GM18868 (cell line): ENCODE data around the gene PRR5.

Source experiments
- ATAC-seq: cut with Tn5 transposase; IDR thresholded peaks from one replicate; pipeline ENCODE4 v1.9.1; 2021; ENCODE audit warnings: mild to moderate bottlenecking, moderate library complexity; ENCODE audit not compliant: unreplicated experiment

PRR5 gene

GRCh38 chr22:44782363-44782963 is 80.5 kb downstream of the PRR5 start:
- ATAC-seq = no peak

GRCh38 chr22:44783091-44783490 is 81.1 kb downstream of the PRR5 start:
- no peak for ATAC-seq

DNA sequence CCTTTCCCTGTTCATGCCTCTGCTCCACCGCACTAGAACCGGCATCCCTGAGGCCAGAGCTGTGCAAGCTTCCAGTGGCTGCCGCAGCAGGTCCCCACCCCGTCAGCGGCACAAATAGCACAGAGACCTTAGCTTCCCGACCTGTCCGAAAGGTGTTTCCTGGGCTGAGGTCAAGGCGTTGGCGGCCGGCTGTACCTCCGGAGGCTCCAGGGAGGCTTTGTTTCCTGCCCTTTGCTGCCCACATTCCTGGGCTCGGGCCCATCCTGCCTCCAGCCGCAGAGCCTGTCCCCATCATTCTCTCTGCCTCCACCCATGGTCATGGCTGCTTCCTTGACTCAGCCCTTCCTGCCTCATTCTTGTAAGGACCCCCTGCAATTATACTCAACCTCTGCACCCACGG is 81.6 kb downstream of the PRR5 start:
- no peak for ATAC-seq

DNA sequence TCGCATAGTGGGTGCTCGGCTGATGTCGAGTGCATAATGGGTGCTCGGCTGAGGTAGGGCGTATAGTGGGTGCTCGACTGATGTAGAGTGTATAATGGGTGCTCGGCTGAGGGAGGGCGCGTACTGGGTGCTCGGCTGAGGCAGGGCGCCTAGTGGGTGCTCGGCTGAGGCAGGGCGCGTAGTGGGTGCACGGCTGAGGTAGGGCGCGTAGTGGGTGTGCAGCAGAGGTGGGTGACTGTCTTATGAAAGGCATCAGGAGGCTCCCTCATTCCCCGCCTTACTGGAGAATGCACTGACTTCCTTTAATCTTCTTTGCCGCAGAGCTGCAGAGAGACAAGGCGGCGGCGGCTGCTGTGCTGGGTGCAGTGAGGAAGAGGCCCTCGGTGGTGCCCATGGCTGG is 84.1 kb downstream of the PRR5 start:
- no peak for ATAC-seq

- ATAC-seq = no peak
Measured at GRCh38 chr22:44786610-44787009, 84.6 kb downstream of the PRR5 start.
